ENCODE results near the gene CHCHD6. TPM values are rescaled to one million over a fixed set of nuclear protein-coding genes. Genes with fewer than 3 reads are reported as not detected.

Gene CHCHD6
- total and polyA plus RNA-seq, 2 donors from 2014 or later = 10.7 to 35.2 TPM

- intact Hi-C loops (cut with DNase I) = no loop called here
- FAIRE-seq (no peak), DNase-seq (no peak)
- Histone ChIP-seq H3K27ac (ENCODE audit: low read depth in 2 of 2, low read length in 2 of 2) (no peak overlapping the region), H3K9ac (ENCODE audit: low read length in 3 of 3) (no peak overlapping the region), H3K4me3 (ENCODE audit: low read length in 3 of 3) (no peak overlapping the region), H3K4me1 (ENCODE audit: control insufficient read depth in 2 of 3, insufficient read depth in 2 of 3, low read depth in 1 of 3, low read length in 3 of 3) (peaks cover 0 to 3% (median 0%) of the 10 kb centered on the region in 3 donors), H3K9me3 (ENCODE audit: control insufficient read depth in 2 of 3, insufficient read depth in 1 of 3, low read length in 3 of 3) (no peaks in the 10 kb centered on the region), H3K36me3 (ENCODE audit: control insufficient read depth in 2 of 3, insufficient read depth in 3 of 3, low read length in 3 of 3) (no peaks in the 10 kb centered on the region), H3K27me3 (ENCODE audit: control insufficient read depth, insufficient read depth, low read length) (no peaks in the 10 kb centered on the region)
- TF ChIP-seq CTCF (IDR thresholded peaks at IDR 0.05; ENCODE audit: borderline replicate concordance, extremely low read depth, insufficient read depth) = no peak
These were observed 151.3 kb downstream of the CHCHD6 start for GRCh38 chr3:126855374-126855773.

DNA sequence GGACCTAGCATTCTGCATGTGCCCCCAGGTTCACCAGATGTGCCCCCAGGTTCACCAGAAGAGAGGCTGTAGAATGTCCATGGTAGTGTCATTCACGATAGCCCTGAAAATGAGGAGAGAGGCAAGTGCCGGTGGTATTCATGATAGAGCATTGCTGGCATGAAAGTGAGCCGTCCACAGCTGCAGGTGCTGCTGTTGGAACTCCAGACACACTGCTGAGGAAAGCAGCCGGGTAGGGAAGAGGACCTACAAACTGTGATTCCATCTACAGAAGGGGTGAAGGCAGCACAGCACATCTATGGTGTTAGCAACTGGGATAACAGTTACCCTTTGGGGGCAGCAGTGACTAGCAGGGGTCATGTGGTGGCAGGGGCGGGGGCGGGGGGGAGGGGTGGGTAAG, 153.9 kb downstream of the CHCHD6 start:
- H3K9ac ChIP-seq (ENCODE audit: low read length in 3 of 3) = no peak overlapping the region
- no peaks in the 10 kb centered on the region for H3K9me3 ChIP-seq (ENCODE audit: control insufficient read depth in 2 of 3, insufficient read depth in 1 of 3, low read length in 3 of 3)
- no peak for DNase-seq
- intact Hi-C loops (cut with DNase I) = no loop called here
- FAIRE-seq = no peak
- no peak overlapping the region for H3K4me3 ChIP-seq (ENCODE audit: low read length in 3 of 3)
- no peak overlapping the region for H3K27ac ChIP-seq (ENCODE audit: low read depth in 2 of 2, low read length in 2 of 2)
- no peaks in the 10 kb centered on the region for H3K27me3 ChIP-seq (ENCODE audit: control insufficient read depth, insufficient read depth, low read length)
- no peaks in the 10 kb centered on the region for H3K4me1 ChIP-seq (ENCODE audit: control insufficient read depth in 2 of 3, insufficient read depth in 2 of 3, low read depth in 1 of 3, low read length in 3 of 3)
- TF ChIP-seq CTCF (IDR thresholded peaks at IDR 0.05; ENCODE audit: borderline replicate concordance, extremely low read depth, insufficient read depth) = no peak
- H3K36me3 ChIP-seq (ENCODE audit: control insufficient read depth in 2 of 3, insufficient read depth in 3 of 3, low read length in 3 of 3) = no peaks in the 10 kb centered on the region

GRCh38 chr3:126858401-126858800, 154.4 kb downstream of the CHCHD6 start:
- Histone ChIP-seq H3K36me3 (ENCODE audit: control insufficient read depth in 2 of 3, insufficient read depth in 3 of 3, low read length in 3 of 3) (no peaks in the 10 kb centered on the region), H3K27me3 (ENCODE audit: control insufficient read depth, insufficient read depth, low read length) (no peaks in the 10 kb centered on the region), H3K4me3 (ENCODE audit: low read length in 3 of 3) (no peak overlapping the region), H3K9ac (ENCODE audit: low read length in 3 of 3) (no peak overlapping the region), H3K27ac (ENCODE audit: low read depth in 2 of 2, low read length in 2 of 2) (no peak overlapping the region), H3K4me1 (ENCODE audit: control insufficient read depth in 2 of 3, insufficient read depth in 2 of 3, low read depth in 1 of 3, low read length in 3 of 3) (no peaks in the 10 kb centered on the region), H3K9me3 (ENCODE audit: control insufficient read depth in 2 of 3, insufficient read depth in 1 of 3, low read length in 3 of 3) (no peaks in the 10 kb centered on the region)
- FAIRE-seq = no peak
- DNase-seq = no peak
- intact Hi-C loops (cut with DNase I) = no loop called here
- no peak for TF ChIP-seq CTCF (IDR thresholded peaks at IDR 0.05; ENCODE audit: borderline replicate concordance, extremely low read depth, insufficient read depth)

- Histone ChIP-seq H3K9me3 (ENCODE audit: control insufficient read depth in 2 of 3, insufficient read depth in 1 of 3, low read length in 3 of 3) (no peaks in the 10 kb centered on the region), H3K4me1 (ENCODE audit: control insufficient read depth in 2 of 3, insufficient read depth in 2 of 3, low read depth in 1 of 3, low read length in 3 of 3) (no peaks in the 10 kb centered on the region), H3K27ac (ENCODE audit: low read depth in 2 of 2, low read length in 2 of 2) (no peak overlapping the region), H3K27me3 (ENCODE audit: control insufficient read depth, insufficient read depth, low read length) (no peaks in the 10 kb centered on the region), H3K36me3 (ENCODE audit: control insufficient read depth in 2 of 3, insufficient read depth in 3 of 3, low read length in 3 of 3) (no peaks in the 10 kb centered on the region), H3K4me3 (ENCODE audit: low read length in 3 of 3) (no peak overlapping the region), H3K9ac (ENCODE audit: low read length in 3 of 3) (no peak overlapping the region)
- intact Hi-C loops (cut with DNase I) = no loop called here
- DNase-seq = no peak
- no peak for FAIRE-seq
- TF ChIP-seq CTCF (IDR thresholded peaks at IDR 0.05; ENCODE audit: borderline replicate concordance, extremely low read depth, insufficient read depth) = no peak
These were observed 154.8 kb downstream of the CHCHD6 start for GRCh38 chr3:126858887-126859286.

Data from kidney (tissue), 14 donors.